ENCODE results near the gene COPB2. TPM values are rescaled to one million over a fixed set of nuclear protein-coding genes. Genes with fewer than 3 reads are reported as not detected.

COPB2 gene
- polyA plus RNA-seq, 1 of the 3 experiments (the other 2 are of a cell fraction) = 69.7 TPM

- Histone ChIP-seq H2AFZ (ENCODE audit: low read depth) (no peak overlapping the region), H3F3A (replicated peaks; ENCODE audit: insufficient read depth) (no peaks in the 10 kb centered on the region), H3K9me2 (no peaks in the 10 kb centered on the region), H3K79me2 (ENCODE audit: insufficient read depth) (no peaks in the 10 kb centered on the region), H3K36me3 (replicated peaks in 1 of 2; ENCODE audit: control insufficient read depth in 1 of 2, insufficient read depth in 2 of 2, low read length in 1 of 2) (no peaks in the 10 kb centered on the region), H4K20me1 (ENCODE audit: insufficient read depth) (no peaks in the 10 kb centered on the region), H3K27ac (ENCODE audit: low read depth in 2 of 2, low read length in 1 of 2) (no peak overlapping the region), H3K9ac (no peak overlapping the region), H3K27me3 (ENCODE audit: insufficient read depth) (no peaks in the 10 kb centered on the region), H3K9me3 (no peaks in the 10 kb centered on the region), H3K4me2 (no peak overlapping the region), H3K4me3 (ENCODE audit: low read depth in 2 of 2, low read length in 1 of 2) (no peak overlapping the region), H3K4me1 (ENCODE audit: control insufficient read depth in 1 of 2, insufficient read depth in 2 of 2, low read depth in 1 of 2, low read length in 1 of 2) (peaks cover 0 to 13% of the 10 kb centered on the region in 2 experiments; a peak in 1 of 4 replicates)
- 94% methylated on average over 6 of the region's 6 CpGs for WGBS (ENCODE audit: low lambda C conversion rate)
- ChIA-PET POLR2A (interaction anchor here (0.6 to 0.7 kb wide), 2 partner anchors 15 to 325 kb away, joined by 3 read pairs; no protein-coding TSS in a partner anchor), CTCF (interaction anchor here (0.9 to 8.6 kb wide), 17 partner anchors 8 to 395 kb away, joined by 3 to 83 read pairs (median 6); no protein-coding TSS in a partner anchor)
- DNase-seq = no peak
- no peak for TF ChIP-seq USF1 (IDR thresholded peaks at IDR 0.05; ENCODE audit: borderline replicate concordance, low read depth)
- no peak for TF ChIP-seq TAF1 (IDR thresholded peaks at IDR 0.05; ENCODE audit: borderline replicate concordance, low read depth, low read length)
- TF ChIP-seq, protein P1, sequence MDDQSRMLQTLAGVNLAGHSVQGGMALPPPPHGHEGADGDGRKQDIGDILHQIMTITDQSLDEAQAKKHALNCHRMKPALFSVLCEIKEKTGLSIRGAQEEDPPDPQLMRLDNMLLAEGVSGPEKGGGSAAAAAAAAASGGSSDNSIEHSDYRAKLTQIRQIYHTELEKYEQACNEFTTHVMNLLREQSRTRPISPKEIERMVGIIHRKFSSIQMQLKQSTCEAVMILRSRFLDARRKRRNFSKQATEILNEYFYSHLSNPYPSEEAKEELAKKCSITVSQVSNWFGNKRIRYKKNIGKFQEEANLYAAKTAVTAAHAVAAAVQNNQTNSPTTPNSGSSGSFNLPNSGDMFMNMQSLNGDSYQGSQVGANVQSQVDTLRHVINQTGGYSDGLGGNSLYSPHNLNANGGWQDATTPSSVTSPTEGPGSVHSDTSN (IDR thresholded peaks at IDR 0.05) = no peak
Observed at GRCh38 chr3:139318826-139319225, 70.6 kb downstream of the COPB2 start.

DNA sequence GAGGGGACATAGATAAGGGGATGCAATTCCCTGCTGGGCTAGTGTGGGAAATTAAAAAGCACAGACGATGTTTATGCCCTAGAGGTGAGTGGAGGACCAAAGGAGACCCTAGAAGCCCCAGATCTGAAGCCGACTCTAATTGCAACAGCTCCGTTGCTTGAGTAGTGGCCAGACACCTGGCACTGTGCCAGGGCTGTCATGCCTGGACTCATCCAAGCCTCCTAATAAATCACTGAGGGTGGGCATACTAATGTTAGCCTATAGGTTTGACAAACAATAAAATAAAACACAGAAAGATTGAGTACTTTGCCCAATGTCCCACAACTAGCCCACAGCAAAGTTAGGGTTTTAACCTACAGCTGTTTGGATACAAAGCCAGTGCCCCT is 71.0 kb downstream of the COPB2 start:
- H4K20me1 ChIP-seq (ENCODE audit: insufficient read depth) = no peaks in the 10 kb centered on the region
- CTCF ChIA-PET = interaction anchor here (1.1 to 8.6 kb wide), 14 partner anchors 8 to 395 kb away, joined by 3 to 83 read pairs (median 7); no protein-coding TSS in a partner anchor
- H3K27ac ChIP-seq (ENCODE audit: low read depth in 2 of 2, low read length in 1 of 2) = no peak overlapping the region
- H3K27me3 ChIP-seq (ENCODE audit: insufficient read depth) = no peaks in the 10 kb centered on the region
- H3K36me3 ChIP-seq (replicated peaks in 1 of 2; ENCODE audit: control insufficient read depth in 1 of 2, insufficient read depth in 2 of 2, low read length in 1 of 2) = no peaks in the 10 kb centered on the region
- H3K9me2 ChIP-seq = no peaks in the 10 kb centered on the region
- no peaks in the 10 kb centered on the region for H3K9me3 ChIP-seq
- H3K4me3 ChIP-seq (ENCODE audit: low read depth in 2 of 2, low read length in 1 of 2) = no peak overlapping the region
- H2AFZ ChIP-seq (ENCODE audit: low read depth) = no peak overlapping the region
- POLR2A ChIA-PET = interaction anchor here (0.6 kb wide), 2 partner anchors 324 to 400 kb away, joined by 3 read pairs; no protein-coding TSS in a partner anchor
- H3K4me1 ChIP-seq (ENCODE audit: control insufficient read depth in 1 of 2, insufficient read depth in 2 of 2, low read depth in 1 of 2, low read length in 1 of 2) = peaks cover under 1 to 13% of the 10 kb centered on the region in 2 experiments; a peak in 2 of 4 replicates
- H3F3A ChIP-seq (replicated peaks; ENCODE audit: insufficient read depth) = no peaks in the 10 kb centered on the region
- no peaks in the 10 kb centered on the region for H3K79me2 ChIP-seq (ENCODE audit: insufficient read depth)
- peak; percentile 60 for DNase-seq
- no peak overlapping the region for H3K9ac ChIP-seq
- no peak overlapping the region for H3K4me2 ChIP-seq
- 20% methylated on average over 3 of the region's 3 CpGs for WGBS (ENCODE audit: low lambda C conversion rate)
- TF ChIP-seq RFX5 (IDR thresholded peaks at IDR 0.05; ENCODE audit: low read length) = no peak
- no peak for TF ChIP-seq POLR2AphosphoS5 (IDR thresholded peaks at IDR 0.05; ENCODE audit: low read depth, low read length)
- no peak for TF ChIP-seq USF1 (IDR thresholded peaks at IDR 0.05; ENCODE audit: borderline replicate concordance, low read depth)
- no peak for TF ChIP-seq TCF12 (IDR thresholded peaks at IDR 0.05)
- TF ChIP-seq, protein P2, sequence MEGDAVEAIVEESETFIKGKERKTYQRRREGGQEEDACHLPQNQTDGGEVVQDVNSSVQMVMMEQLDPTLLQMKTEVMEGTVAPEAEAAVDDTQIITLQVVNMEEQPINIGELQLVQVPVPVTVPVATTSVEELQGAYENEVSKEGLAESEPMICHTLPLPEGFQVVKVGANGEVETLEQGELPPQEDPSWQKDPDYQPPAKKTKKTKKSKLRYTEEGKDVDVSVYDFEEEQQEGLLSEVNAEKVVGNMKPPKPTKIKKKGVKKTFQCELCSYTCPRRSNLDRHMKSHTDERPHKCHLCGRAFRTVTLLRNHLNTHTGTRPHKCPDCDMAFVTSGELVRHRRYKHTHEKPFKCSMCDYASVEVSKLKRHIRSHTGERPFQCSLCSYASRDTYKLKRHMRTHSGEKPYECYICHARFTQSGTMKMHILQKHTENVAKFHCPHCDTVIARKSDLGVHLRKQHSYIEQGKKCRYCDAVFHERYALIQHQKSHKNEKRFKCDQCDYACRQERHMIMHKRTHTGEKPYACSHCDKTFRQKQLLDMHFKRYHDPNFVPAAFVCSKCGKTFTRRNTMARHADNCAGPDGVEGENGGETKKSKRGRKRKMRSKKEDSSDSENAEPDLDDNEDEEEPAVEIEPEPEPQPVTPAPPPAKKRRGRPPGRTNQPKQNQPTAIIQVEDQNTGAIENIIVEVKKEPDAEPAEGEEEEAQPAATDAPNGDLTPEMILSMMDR (IDR thresholded peaks at IDR 0.05) = no peak
- no peak for TF ChIP-seq ELF1 (IDR thresholded peaks at IDR 0.05)
- TF ChIP-seq, protein P1 (IDR thresholded peaks at IDR 0.05) = peak; percentile 30
- TF ChIP-seq RAD21 (IDR thresholded peaks at IDR 0.05; ENCODE audit: low read length) = no peak
- peak; percentile 78 for TF ChIP-seq NFIC (IDR thresholded peaks at IDR 0.05; ENCODE audit: borderline replicate concordance)
- TF ChIP-seq TEAD4 (IDR thresholded peaks at IDR 0.05; ENCODE audit: borderline replicate concordance, insufficient read depth) = no peak
- peak; percentile 35; the same call in 1 of the 2 replicates for TF ChIP-seq GATA2 (CRISPR knock-in tag; IDR thresholded peaks at IDR 0.05)
- TF ChIP-seq REST (IDR thresholded peaks at IDR 0.05; ENCODE audit: low read depth, low read length) = no peak
- no peak for TF ChIP-seq MXI1 (IDR thresholded peaks at IDR 0.05; ENCODE audit: low read depth, low read length)
- no peak for TF ChIP-seq MEF2A (IDR thresholded peaks at IDR 0.05; ENCODE audit: borderline replicate concordance, low read depth)

All from SK-N-SH (cell line).